Activated CD8-positive, alpha-beta memory T cell treated with anti-CD3 and anti-CD28 coated beads, Interleukin-2, amount 50 U/mL, for 24 hours (primary cell): Measurements from ENCODE around the gene WDR7.

Experiments
- DNase-seq: peaks from one replicate; pipeline ENCODE4 v3.0.0-alpha.2; 2020; ENCODE audit errors: extremely low read depth

Gene WDR7

DNA sequence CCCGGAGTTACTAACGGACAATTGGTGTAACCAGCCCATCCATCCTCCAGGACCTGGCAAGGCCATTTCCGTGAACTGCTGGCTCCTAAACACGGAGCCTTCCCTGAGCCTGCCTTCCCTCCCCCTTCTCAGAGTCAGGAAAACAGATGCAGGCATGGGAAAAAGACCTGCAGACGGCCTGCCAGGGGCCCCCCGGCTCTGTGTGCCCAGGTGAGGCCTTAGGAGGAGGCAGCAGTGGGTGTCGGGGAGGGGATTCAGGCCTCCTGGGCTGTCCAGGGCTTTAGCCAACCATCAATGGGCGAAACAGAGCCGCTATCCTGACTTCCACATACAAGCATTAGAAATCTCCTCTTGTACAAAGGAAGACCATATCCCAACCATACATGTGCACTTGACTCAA, 427.5 kb downstream of the WDR7 start:
- DNase-seq: no peak

DNA sequence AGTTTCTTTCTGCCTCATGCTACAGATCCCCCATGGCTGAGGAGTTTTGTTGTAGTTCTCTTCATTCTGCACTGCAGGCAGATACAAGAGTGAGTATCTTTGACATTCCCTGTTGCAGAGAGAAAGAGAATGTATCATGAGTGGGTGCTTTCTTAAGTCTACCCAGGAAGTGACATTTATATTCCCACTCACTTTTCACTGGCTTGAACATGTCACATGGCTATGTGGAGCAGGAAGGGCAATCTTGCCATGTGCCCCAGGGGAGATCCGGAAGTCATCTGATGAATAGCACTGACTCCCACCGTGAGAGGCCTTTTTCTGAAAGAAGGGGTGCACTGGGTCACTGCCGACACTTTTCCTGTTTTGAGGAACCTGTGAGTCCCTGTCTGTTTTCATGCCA, 429.3 kb downstream of the WDR7 start:
- no peak for DNase-seq

DNA sequence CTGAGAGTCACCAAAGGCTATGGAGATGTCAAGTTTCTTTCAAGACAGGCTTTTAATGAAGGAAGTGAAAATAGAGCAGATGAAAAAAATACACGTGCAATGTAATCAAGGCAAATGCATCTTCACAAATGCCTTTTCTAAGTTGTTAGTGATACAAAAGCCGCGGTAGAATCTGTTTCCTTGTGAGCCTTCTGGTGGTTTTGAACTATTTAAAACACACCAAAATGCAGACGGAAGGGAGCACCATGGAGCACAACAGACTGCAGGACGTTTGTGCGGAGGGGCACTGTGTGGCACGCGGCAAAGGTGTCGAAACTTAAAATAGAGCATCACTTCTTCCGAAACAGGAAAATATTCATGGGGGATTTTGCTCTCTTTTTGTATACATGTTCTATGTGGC, 430.7 kb downstream of the WDR7 start:
- DNase-seq: no peak

DNA sequence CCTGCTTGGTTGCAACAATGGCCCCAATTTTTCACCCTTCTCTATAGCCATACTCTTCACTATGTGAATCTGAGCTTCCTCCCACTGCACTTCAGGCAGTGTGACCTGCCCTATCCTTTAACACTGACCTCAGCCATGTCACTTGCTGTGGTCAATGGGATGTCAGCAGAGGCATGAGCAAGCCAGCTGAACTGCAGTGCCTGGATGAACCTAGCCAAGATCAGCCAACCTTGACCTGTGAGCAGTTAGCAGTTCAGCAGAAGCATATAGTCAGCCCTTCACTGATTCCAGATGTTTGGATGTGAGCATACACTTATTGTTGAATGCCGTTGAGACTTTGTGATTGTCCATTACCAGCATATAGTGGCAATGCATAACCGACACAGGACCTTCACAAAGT, 432.3 kb downstream of the WDR7 start:
- no peak for DNase-seq

DNA sequence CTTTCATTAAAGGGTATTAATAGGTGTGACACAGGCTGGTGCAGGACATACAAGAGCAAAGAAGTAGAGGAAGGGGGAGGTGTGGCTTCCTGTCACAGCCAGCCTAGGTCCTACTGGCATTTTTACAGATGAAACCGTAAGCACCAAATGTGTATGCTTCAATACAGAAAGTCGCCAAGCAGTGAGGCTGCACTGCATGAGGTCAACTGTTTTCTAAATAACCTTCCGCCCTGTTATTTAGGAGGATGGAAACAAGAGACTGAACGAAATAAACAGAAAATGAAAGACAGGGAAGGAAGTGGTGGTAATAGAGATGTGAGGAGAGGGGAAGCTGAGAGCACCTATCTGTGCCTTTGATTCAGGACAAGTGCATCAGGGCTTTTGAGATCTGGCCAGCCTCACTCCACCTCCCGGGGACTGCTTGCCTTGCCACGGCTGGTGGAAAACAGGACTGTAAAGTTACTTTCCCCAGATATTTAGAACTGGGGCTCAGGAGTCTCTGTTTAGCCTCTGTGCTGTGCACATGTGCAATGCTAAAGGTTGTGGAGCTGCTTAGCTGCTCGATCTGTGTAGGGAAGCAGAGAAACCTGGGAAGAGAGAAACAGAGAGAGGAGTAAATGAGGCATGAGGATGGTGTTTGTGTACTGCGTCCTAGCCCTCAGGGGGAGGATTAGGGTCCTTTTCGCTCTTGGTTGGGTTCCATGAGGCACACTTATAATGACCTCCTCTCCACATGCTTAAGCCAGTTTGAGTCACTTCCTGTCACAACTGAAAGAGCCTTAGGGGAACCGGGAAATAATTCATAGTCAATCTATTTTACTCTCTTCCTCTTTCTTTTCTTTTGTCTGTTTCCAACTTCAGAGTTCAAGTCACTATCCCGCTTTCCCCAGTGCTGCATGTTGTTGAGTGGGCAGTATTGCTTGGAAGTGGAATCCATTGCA, 433.4 kb downstream of the WDR7 start:
- no peak for DNase-seq

DNA sequence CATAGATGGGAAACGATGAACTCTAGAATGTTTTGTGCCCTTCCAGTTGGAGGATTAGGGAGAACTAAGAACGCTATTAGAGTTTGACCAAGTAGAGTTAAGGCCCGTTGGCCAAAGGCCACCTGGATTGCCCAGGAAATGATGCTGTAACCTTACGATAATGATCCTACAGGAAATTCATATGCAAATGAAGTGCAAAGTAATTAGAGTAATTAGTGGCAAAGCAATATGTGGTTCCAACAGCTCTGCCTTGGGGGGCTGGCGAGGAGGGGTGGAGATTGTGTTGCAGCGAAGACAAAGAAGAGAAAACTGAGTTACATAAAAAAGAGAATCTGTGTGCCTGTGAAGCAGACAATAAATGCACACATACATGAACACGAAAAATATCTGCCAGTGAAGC, 434.2 kb downstream of the WDR7 start:
- no peak for DNase-seq

DNA sequence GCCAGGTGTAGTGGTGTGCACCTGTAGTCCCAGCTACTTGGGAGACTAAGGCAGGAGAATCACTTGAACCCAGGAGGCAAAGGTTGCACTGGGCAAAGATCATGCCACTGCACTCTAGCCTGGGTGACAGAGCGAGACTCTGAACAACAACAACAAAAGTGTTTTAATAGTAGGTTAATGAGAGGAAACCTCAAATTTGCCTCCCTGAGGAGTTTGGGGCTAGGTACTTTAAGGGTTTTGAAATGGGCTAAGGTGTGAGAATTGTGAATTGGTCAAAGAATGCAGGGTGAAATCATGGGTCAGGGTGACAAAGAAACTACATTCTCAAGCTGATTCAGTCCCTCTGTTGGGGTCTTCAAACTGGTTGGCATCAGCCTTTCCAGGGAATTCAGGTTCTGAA, 435.0 kb downstream of the WDR7 start:
- no peak for DNase-seq
